ENCODE data around the gene OXTR. TPM values are rescaled to one million over a fixed set of nuclear protein-coding genes. Genes with fewer than 3 reads are reported as not detected.

OXTR gene
- total RNA-seq, 1 experiment from 2014 or later, result 21.5 TPM

GRCh38 chr3:8784676-8785435 lies 15.4 kb upstream of the OXTR start:
- no TSS peak for BruUV-seq (replicated peaks)
- H3K9ac ChIP-seq (ENCODE audit: low read length), result no peak overlapping the region
- no peaks in the 10 kb centered on the region for H3K4me1 ChIP-seq (ENCODE audit: insufficient read depth, low read length)
- H3K9me2 ChIP-seq (replicated peaks; ENCODE audit: low read length), result no peaks in the 10 kb centered on the region
- H3K4me3 ChIP-seq (ENCODE audit: low read length), result no peak overlapping the region
- no peaks in the 10 kb centered on the region for H3K36me3 ChIP-seq (ENCODE audit: low read depth, low read length)
- no peaks in the 10 kb centered on the region for H3K9me3 ChIP-seq (ENCODE audit: low read length)
- intact Hi-C loops (cut with micrococcal nuclease), result no loop called here
- ATAC-seq (no peak), DNase-seq (no peak)
- no peaks in the 10 kb centered on the region for H4K20me1 ChIP-seq (ENCODE audit: low read length)
- no peak overlapping the region for H3K27ac ChIP-seq (ENCODE audit: low read length)
- H3K79me2 ChIP-seq (ENCODE audit: low read length), result no peaks in the 10 kb centered on the region
- H3K27me3 ChIP-seq (ENCODE audit: low read length), result no peaks in the 10 kb centered on the region
- no peak overlapping the region for H2AFZ ChIP-seq (ENCODE audit: low read length)
- CTCF ChIA-PET, result no interaction called here
- H3K4me2 ChIP-seq (ENCODE audit: low read length), result no peak overlapping the region
- no peaks in the 10 kb centered on the region for H3F3A ChIP-seq (ENCODE audit: low read length, unreplicated experiment)
- POLR2A ChIA-PET (ENCODE audit: unreplicated experiment), result no interaction called here
- no peak for TF ChIP-seq CTCF (conservative IDR thresholded peaks at IDR 0.05; ENCODE audit: low read depth, low read length)
- no peak for TF ChIP-seq EZH2phosphoT487 (IDR thresholded peaks at IDR 0.05; ENCODE audit: borderline replicate concordance, low read length)
- no peak for TF ChIP-seq EZH2 (IDR thresholded peaks at IDR 0.05; ENCODE audit: low read length, unreplicated experiment)

- no TSS peak for BruUV-seq (replicated peaks)
- Histone ChIP-seq H3K9ac (ENCODE audit: low read length) (no peak overlapping the region), H4K20me1 (ENCODE audit: low read length) (no peaks in the 10 kb centered on the region), H3K4me2 (ENCODE audit: low read length) (no peak overlapping the region), H3K27me3 (ENCODE audit: low read length) (no peaks in the 10 kb centered on the region), H3K79me2 (ENCODE audit: low read length) (no peaks in the 10 kb centered on the region), H3F3A (ENCODE audit: low read length, unreplicated experiment) (no peaks in the 10 kb centered on the region), H3K36me3 (ENCODE audit: low read depth, low read length) (no peaks in the 10 kb centered on the region), H3K27ac (ENCODE audit: low read length) (no peak overlapping the region), H3K4me1 (ENCODE audit: insufficient read depth, low read length) (no peaks in the 10 kb centered on the region), H3K9me3 (ENCODE audit: low read length) (no peaks in the 10 kb centered on the region), H3K9me2 (replicated peaks; ENCODE audit: low read length) (no peaks in the 10 kb centered on the region), H3K4me3 (ENCODE audit: low read length) (no peak overlapping the region), H2AFZ (ENCODE audit: low read length) (no peak overlapping the region)
- intact Hi-C loops (cut with micrococcal nuclease), result no loop called here
- TF ChIP-seq CTCF (conservative IDR thresholded peaks at IDR 0.05; ENCODE audit: low read depth, low read length), result no peak
- ATAC-seq, result no peak
- ChIA-PET CTCF (no interaction called here), POLR2A (ENCODE audit: unreplicated experiment) (no interaction called here)
- no peak for DNase-seq
Measured at GRCh38 chr3:8780279-8780678, 10.9 kb upstream of the OXTR start.

GRCh38 chr3:8778475-8778874 lies 9.1 kb upstream of the OXTR start:
- no peak overlapping the region for H3K9ac ChIP-seq (ENCODE audit: low read length)
- no peaks in the 10 kb centered on the region for H3F3A ChIP-seq (ENCODE audit: low read length, unreplicated experiment)
- H3K4me3 ChIP-seq (ENCODE audit: low read length), result no peak overlapping the region
- no peak overlapping the region for H3K27ac ChIP-seq (ENCODE audit: low read length)
- POLR2A ChIA-PET (ENCODE audit: unreplicated experiment), result no interaction called here
- H2AFZ ChIP-seq (ENCODE audit: low read length), result no peak overlapping the region
- no peak for TF ChIP-seq EZH2phosphoT487 (IDR thresholded peaks at IDR 0.05; ENCODE audit: borderline replicate concordance, low read length)
- no peak for TF ChIP-seq CTCF (conservative IDR thresholded peaks at IDR 0.05; ENCODE audit: low read depth, low read length)
- no peak for TF ChIP-seq EZH2 (IDR thresholded peaks at IDR 0.05; ENCODE audit: low read length, unreplicated experiment)
- peak; percentile 35 for DNase-seq
- H3K36me3 ChIP-seq (ENCODE audit: low read depth, low read length), result no peaks in the 10 kb centered on the region
- ATAC-seq, result peak; percentile 27; the same call in 1 of the 2 replicates
- intact Hi-C loops (cut with micrococcal nuclease), result no loop called here
- no peaks in the 10 kb centered on the region for H3K4me1 ChIP-seq (ENCODE audit: insufficient read depth, low read length)
- no peaks in the 10 kb centered on the region for H3K79me2 ChIP-seq (ENCODE audit: low read length)
- CTCF ChIA-PET, result no interaction called here
- no peaks in the 10 kb centered on the region for H4K20me1 ChIP-seq (ENCODE audit: low read length)
- no peaks in the 10 kb centered on the region for H3K9me2 ChIP-seq (replicated peaks; ENCODE audit: low read length)
- H3K27me3 ChIP-seq (ENCODE audit: low read length), result no peaks in the 10 kb centered on the region
- H3K4me2 ChIP-seq (ENCODE audit: low read length), result no peak overlapping the region
- no peaks in the 10 kb centered on the region for H3K9me3 ChIP-seq (ENCODE audit: low read length)
- BruUV-seq (replicated peaks), result no TSS peak

Measured in PC-3 (cell line).